ENCODE measurements around the gene INPP5E.
"Not testable (repeated sequence)": the region's sequence is repeated elsewhere in the genome, so short reads cannot be mapped to it uniquely, and the experiment has no call there.

The INPP5E gene

DNA sequence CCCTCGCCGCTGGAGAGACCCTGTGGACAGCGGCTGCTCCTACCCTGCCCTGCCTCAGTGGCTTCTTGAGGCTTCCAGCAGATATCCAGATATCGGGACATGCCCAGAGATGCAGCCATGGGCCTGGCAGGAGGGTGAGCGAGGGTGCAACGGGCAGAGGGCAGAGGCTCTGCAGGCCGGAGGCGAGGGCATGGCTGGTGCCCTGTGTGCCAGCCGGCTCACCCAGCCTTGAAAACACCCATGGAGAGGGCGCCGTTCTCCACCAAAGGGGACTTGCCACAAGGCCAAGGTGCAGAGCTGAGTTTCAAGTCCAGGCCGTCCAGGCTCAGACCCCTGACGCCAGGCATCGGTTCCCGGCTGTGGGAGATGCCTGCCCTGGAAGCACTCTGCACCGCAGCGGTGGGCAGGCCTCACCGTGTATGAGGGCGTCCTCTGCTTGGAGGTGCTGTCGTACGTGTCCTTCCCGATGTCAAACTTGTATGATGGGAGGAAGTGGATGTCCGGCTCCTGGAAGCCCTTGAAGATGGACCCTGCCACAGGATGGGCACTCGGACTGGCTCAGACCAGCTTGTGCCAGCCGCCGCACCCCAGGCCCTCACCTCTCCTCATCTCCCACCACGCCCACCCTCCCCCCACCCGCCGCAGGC lies 8.9 kb downstream of the INPP5E start:
- no peak for DNase-seq

- no peak for DNase-seq
Measured at GRCh38 chr9:136429683-136430491, 9.8 kb downstream of the INPP5E start.

GRCh38 chr9:136429075-136429628 lies 10.5 kb downstream of the INPP5E start:
- no peak for DNase-seq

GRCh38 chr9:136426787-136427186 lies 12.9 kb downstream of the INPP5E start:
- DNase-seq = no peak

GRCh38 chr9:136425367-136425766 lies 14.3 kb downstream of the INPP5E start:
- not testable (repeated sequence) for DNase-seq

DNA sequence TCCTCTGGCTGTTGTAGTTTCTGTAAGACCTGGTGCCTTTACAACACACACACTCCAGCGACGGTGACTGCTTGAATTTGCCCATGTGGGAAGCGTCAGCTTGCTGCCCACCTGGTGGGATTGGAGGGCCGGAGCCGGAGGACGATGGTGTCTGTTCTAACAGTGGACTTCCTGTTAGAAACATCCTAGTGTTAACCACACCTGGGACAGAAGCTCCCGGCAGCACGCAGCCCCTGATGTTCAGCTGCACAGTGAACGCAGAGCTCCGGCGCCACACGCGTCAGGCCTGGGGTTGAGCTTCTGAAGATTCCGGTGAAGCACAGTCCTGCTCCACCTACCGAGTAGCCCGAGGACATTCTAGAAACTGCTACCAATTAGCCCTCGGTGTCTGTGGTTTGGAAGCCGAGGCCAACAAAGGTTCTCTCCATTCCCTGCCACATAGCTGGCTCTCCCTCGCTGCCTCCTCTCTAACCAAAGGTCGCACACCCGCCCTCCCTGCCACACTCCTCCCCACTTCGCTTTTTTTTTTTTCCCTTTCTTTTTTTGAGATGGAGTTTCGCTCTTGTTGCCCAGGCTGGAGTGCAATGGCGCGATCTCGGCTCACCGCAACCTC lies 14.8 kb downstream of the INPP5E start:
- DNase-seq = no peak

GRCh38 chr9:136423432-136424146 lies 16.1 kb downstream of the INPP5E start:
- DNase-seq = no peak

GRCh38 chr9:136422876-136423275 lies 16.8 kb downstream of the INPP5E start:
- no peak for DNase-seq

DNA sequence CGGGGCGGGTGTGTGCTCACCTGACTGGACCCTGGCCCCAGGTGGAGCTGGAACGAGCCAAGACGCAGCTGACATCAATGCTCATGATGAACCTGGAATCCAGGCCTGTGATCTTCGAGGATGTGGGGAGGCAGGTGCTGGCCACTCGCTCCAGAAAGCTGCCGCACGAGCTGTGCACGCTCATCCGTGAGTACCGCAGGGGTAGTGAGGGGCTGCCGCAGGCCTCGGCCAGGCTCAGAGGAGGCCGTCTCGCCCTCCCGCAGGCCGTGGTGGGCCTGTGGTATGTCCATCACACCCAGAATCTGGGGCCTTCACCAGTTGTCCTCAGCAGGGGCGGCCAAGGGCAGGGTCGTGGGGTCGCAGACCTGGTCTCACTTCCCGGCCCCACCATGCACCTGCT lies 17.9 kb downstream of the INPP5E start:
- no peak for DNase-seq

- no peak for DNase-seq
Measured at GRCh38 chr9:136419092-136419420, 20.6 kb downstream of the INPP5E start.

- no peak for DNase-seq
Measured at GRCh38 chr9:136418182-136419091, 21.2 kb downstream of the INPP5E start.

- no peak for DNase-seq
Measured at GRCh38 chr9:136416914-136417313, 22.7 kb downstream of the INPP5E start.

DNA sequence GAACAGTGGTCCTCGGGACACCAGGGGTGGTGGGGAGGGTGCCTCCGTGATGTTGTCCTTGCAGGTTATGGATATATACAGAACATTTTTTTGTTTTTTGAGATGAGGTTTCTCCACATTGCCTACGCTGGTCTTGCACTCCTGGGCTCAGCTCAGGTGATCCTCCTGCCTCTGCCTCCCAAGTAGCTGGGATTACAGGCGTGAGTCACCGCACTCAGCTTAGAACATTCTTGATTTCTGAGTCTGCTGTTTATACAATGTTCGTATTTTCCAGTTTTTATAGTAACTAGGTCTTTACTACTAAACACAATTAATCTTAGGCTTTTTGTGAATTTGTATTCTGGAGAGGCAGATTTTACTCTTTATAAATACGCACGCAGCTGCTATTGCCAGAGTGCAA lies 23.2 kb downstream of the INPP5E start:
- DNase-seq = no peak

DNA sequence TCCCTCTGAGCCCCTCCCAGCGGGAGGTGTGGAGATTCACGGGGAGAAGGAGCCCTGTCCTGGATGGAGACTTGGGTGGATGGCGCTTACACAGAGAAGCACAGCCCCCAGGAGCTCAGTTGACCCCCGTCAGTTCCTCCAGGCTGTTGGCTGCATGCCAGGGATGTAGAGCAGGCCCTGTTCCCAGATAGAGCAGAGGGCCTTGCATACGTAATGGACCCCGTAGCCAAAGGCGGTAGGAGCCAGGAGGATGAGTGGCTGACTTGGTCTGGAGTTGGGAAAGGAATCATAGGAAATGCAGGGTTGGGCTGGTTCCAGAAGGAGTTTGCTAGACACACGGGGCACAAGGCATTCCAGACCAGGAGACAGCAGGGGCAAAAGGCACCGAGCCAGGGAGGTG lies 26.7 kb downstream of the INPP5E start:
- DNase-seq = peak in 13 of 56 donors; percentile 7 to 50 (median 20)

- DNase-seq = no peak
Measured at GRCh38 chr9:136411378-136411777, 28.3 kb downstream of the INPP5E start.

- peak in 55 of 56 donors; percentile 23 to 96 (median 82) for DNase-seq
Measured at GRCh38 chr9:136410500-136411287, 29.0 kb downstream of the INPP5E start, which contains the start of the genes ENTR1 and PMPCA. Gene ENTR1, minus strand, starts transcription at chr9:136410614. Its CDS starts 217 bp downstream, at chr9:136410397. Gene PMPCA, plus strand, starts transcription at chr9:136410658. Its CDS starts 11 bp downstream, at chr9:136410669.

DNA sequence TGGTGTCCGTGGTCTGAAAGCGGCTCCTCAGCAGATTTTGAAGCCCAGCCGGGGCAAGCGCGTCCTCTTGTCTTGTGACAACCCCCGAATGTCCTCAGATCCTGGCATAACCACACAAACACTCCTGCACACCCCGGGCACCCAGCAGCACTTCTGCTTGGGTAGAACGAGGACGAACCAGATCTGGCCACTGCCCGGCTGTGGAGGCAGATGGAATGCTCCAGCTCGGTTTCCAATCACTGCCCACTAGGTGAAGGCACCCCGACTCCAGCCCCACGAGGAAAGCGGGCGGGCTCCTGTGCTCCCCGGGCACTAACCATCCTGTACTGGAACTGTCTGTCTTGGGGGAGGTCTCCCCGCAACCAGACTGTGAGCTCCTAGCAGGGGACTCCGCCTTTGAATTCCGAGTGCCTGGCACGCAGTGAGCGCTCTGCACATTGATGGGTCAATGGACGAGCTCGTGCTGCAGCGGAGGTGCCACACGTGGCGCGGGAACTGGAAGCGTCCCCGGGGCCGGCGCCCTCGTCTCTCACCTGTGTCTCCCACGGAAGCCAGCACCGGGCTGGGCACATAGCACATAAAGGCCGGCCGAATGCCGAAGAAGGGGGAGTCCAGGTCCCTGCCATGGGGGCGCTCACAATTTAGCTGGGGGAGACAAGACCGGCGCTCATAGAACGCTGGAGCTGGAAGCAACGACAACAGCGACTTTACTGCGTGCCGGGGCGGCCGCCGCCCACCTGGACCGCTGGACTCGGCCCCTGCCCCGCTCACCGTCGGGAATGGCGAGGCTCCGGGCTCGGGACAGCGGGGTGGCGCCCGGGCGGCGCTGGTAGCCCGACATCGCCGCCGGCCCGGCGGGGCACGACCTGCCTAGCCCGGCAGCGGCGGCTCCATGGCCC lies 29.8 kb downstream of the INPP5E start:
- peak in 20 of 56 donors; percentile 4 to 49 (median 19) for DNase-seq

DNA sequence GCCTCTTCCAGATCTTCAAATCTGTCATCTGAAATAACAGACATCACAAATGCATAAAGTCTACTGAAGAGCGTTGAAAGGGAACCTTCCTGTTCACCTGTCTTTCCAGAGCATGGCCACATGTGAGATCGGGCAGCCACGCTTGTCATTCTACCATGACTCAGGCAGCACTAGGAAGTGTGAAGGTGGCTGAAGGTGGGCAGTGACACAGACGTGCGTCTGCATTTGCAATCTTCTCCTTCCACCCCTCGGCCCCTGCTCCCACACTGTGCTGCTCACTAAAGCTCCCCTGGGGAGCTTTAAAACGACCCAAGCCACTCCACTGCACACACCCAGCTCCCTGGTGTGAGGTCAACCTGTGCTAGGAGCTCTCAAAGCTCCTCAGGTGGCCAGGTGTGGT lies 31.7 kb downstream of the INPP5E start:
- DNase-seq = peak in 3 of 56 donors; percentile 2 to 12 (median 3)

All from nucleus accumbens (tissue), 56 donors.